GM19099 (cell line): ENCODE data around the gene EPB41L4A.

Experiments used
- POLR2A ChIP-seq: IDR thresholded peaks from 3 replicates; pipeline ENCODE4 v1.6.1; 2011; ENCODE audit warnings: low read depth; ENCODE audit not compliant: insufficient read length; ENCODE audit errors: extremely low read depth

EPB41L4A gene

DNA sequence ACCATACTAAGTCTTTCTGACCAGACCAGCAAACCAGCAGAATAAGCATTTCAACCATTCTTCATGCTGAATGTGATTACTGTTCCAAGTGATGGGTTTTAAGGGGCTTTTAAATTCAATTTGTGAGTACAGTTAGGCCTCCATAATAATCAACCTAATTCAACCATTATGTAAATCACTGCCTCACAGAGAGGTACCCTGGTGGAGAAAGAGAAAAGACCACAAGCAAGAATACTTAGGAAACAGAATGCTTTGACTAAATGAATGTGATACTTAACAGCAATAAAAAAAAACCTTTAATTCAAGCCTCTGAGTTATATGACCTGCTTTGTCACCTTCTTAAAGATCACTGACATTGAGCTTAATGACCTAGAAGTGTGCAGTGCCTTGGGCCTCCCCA is 162.1 kb downstream of the EPB41L4A start:
- TF ChIP-seq POLR2A: no peak

DNA sequence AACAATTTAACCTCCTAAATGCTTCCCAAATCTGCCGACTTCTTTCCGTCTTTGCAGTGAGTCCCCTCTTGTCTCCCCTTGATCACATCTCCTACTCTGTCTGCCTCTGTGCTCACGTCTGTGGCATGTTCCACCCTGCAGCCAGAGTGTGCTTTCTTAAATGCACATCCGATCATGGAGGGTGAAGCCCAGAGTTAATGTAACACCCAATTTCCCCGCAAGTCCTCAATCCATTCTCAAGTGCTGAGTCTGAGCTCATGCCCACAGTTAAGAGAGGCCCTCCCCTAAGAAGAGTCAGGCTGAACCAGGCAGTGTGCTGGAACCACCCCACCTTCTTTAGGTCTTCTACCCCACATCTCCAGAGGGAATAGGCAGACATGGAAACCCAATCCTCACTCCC is 164.8 kb downstream of the EPB41L4A start:
- no peak for TF ChIP-seq POLR2A

DNA sequence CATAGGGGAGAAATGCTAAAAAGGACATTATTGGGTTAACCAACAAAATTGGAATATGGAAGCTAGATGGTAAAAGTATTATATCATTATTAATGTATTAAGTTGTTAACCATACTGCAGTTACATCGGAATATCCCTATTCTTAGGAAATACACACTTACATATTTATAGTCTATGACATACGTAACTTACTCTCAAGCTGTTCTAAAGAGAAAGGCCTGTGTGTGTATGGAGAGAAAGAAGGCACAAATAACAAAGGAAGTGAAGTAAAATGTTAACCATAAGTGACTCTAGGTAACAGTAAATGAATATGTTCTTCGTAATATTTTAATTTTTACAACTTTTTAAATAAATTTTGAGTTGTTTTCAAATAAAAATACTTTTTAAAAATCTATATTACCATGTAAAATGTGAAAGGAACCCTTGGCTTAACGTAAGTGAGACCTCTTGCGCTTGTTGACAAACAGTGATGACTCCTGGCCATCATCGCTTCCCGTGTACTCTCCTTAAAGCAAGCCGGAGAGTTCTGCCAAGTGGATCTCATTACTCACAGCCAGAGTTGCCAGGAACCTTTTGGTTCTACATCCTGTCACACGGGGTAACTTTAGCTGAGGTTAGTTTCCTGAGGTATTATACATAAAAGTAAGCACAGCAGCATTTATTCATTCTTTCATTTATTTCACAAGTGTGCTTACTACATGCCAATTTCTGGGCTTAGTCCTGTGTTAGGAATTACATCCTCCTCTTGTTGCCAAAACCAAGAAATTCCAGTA is 165.4 kb downstream of the EPB41L4A start:
- TF ChIP-seq POLR2A: no peak

DNA sequence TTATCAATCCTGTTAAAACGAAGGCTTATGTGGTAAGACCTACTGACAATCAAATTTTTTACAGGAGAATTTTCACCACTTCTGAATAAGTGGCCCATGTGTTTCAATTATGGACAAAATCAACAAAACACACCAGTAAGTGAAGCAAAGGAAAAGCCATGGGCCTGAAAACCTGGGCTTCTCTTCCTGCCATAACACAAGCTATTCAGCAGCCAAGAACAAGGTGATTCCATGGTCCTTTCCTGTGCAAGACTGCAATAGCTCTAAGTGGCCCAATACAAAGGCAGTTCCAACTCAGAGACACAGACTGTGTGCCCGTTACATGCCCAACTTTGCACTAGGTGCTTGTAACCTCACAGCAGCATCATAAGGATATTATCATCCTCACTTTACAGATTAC is 168.5 kb downstream of the EPB41L4A start:
- TF ChIP-seq POLR2A: no peak

DNA sequence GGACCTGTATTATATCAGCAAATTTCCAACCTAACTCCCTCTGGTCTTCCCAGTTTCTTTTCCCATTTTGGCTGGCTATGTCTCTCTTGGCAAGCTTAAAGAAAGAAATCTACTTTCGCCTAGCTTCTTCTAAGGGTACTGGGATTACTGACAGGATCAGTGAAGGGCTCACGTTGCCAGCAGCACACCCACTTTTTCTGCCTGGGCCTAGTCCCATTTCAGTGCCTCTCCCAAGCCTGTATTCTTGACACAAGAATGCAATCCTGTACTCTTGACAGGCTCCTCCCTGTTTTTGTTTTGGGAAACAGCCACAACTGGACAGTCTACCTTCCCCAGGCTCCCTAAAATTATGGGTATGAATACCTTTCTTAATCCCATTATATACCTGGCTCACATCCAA is 170.5 kb downstream of the EPB41L4A start:
- no peak for TF ChIP-seq POLR2A

- no peak for TF ChIP-seq POLR2A
These were observed 171.1 kb downstream of the EPB41L4A start for GRCh38 chr5:112247960-112248359.

DNA sequence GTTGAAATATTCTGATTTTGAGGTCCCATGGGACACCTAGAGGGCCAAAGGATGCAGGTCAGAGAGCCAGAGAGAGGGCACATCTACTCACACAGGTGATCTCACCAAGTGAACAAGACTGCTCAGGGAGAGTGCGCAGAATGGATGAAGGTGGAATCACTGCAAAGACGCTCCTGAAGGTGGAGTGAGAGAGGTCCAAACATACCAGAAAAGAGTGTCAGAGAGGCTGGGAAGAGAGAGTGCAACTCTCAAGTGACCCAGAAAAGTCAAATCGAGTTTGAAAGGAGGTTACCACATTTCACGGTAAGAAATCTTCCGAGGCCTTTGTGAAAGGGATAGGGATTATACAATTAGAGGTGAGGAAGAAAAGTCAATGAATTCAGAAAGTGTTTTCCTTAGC is 173.4 kb downstream of the EPB41L4A start:
- no peak for TF ChIP-seq POLR2A

GRCh38 chr5:112239996-112240395 is 179.1 kb downstream of the EPB41L4A start:
- TF ChIP-seq POLR2A: no peak

- no peak for TF ChIP-seq POLR2A
These were observed 180.6 kb downstream of the EPB41L4A start for GRCh38 chr5:112238473-112238872.

DNA sequence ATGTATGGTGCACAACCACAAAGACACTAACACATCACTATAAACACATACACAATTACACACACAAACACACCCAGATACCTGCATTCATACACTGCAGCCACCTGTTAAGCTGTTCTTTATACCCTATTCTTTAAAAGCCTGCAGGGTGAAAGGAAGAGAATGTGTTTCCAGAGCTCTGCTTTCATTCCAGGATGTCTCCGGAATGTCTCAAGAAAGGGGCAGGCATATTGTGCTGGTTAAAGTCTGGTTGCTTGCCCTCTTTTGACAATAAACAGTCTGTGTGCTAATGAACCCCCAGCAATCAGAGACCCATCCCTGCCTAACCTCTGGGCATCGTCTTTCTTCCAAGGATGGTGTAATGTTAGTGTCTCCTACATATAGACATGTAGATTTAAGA is 181.6 kb downstream of the EPB41L4A start:
- TF ChIP-seq POLR2A: no peak

GRCh38 chr5:112234000-112234399 is 185.1 kb downstream of the EPB41L4A start:
- TF ChIP-seq POLR2A: no peak

- no peak for TF ChIP-seq POLR2A
These were observed 186.4 kb downstream of the EPB41L4A start for GRCh38 chr5:112232667-112233066.

- no peak for TF ChIP-seq POLR2A
These were observed 188.5 kb downstream of the EPB41L4A start for GRCh38 chr5:112230606-112231005.

- TF ChIP-seq POLR2A: no peak
These were observed 190.4 kb downstream of the EPB41L4A start for GRCh38 chr5:112228667-112229066.

GRCh38 chr5:112227911-112228631 is 191.0 kb downstream of the EPB41L4A start:
- TF ChIP-seq POLR2A: no peak

- TF ChIP-seq POLR2A: no peak
These were observed 192.9 kb downstream of the EPB41L4A start for GRCh38 chr5:112226215-112226614.
